SK-N-SH treated with all-trans-retinoic acid at 6 μM for 48 hours (cell line): Measurements from ENCODE around the gene CPT1B.

ENCODE experiments used
- CSRNP3 ChIP-seq: fragments of 250-450 bp; sonication (Bioruptor Pico); IDR thresholded peaks from 2 replicates; pipeline ENCODE4 v1.5.1; 2021; ENCODE audit warnings: mild to moderate bottlenecking, moderate library complexity
- ESRRG ChIP-seq: fragments of 250-450 bp; sonication (Bioruptor Pico); IDR thresholded peaks from 2 replicates; pipeline ENCODE4 v1.6.1; 2021; ENCODE audit warnings: mild to moderate bottlenecking
- OSR1 ChIP-seq: fragments of 250-450 bp; sonication (Bioruptor Pico); IDR thresholded peaks from 2 replicates; pipeline ENCODE4 v1.8.0; 2022; ENCODE audit warnings: moderate library complexity, mild to moderate bottlenecking, inconsistent platforms
- PATZ1 ChIP-seq: fragments of 250-450 bp; sonication (Bioruptor Pico); IDR thresholded peaks from 2 replicates; pipeline ENCODE4 v1.8.0; 2020; ENCODE audit warnings: mild to moderate bottlenecking, moderate library complexity, borderline replicate concordance
- RARB ChIP-seq: fragments of 250-450 bp; sonication (Bioruptor Pico); IDR thresholded peaks from 2 replicates; pipeline ENCODE4 v1.8.0; 2021; ENCODE audit warnings: mild to moderate bottlenecking, moderate library complexity
- TOX ChIP-seq: fragments of 250-450 bp; sonication (Bioruptor Pico); IDR thresholded peaks from 2 replicates; pipeline ENCODE4 v1.8.0; 2021; ENCODE audit warnings: mild to moderate bottlenecking, moderate library complexity, borderline replicate concordance
- ZNF8 ChIP-seq: fragments of 450-650 bp; formaldehyde crosslinking; IDR thresholded peaks from 2 replicates; pipeline ENCODE4 v1.5.0; 2020; ENCODE audit warnings: mild to moderate bottlenecking, moderate library complexity

DNA sequence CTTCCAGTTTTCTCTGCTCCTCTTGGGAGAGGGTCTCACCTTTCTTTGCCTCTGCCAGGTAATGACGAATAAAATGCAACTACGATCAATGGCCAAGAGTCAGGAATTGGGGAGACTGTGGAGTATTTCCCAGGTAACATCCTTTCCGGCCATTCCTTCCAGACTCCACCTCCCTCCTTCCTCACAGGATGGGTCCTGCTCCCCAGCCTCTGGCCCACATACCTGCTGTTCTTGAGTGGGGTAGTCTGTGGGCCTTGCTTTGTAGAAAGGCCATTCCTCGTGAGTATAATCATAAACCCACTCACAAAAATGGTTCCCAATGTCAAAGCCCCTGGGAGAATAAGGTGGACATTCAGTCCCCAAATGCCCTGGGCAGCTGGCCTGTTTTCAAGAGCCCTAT, 1.5 kb upstream of the CPT1B start:
- no peak for TF ChIP-seq RARB
- TF ChIP-seq CSRNP3 (CRISPR knock-in tag): no peak
- TF ChIP-seq PATZ1 (CRISPR knock-in tag): no peak
- no peak for TF ChIP-seq ZNF8 (CRISPR knock-in tag)
- no peak for TF ChIP-seq ESRRG (CRISPR knock-in tag)
- no peak for TF ChIP-seq OSR1 (CRISPR knock-in tag)
- no peak for TF ChIP-seq TOX (CRISPR knock-in tag)
